Measurements from ENCODE around the gene GPBP1L1. TPM values are rescaled to one million over a fixed set of nuclear protein-coding genes. Genes with fewer than 3 reads are reported as not detected.
A peak's percentile ranks its signal among the peaks of the same experiment; 100 is the strongest.

GPBP1L1 gene
- total RNA-seq, 1 donor from 2014 or later = 80.7 TPM

- no peaks in the 10 kb centered on the region for H3K27me3 ChIP-seq (ENCODE audit: low read depth)
- peaks cover 48% of the 10 kb centered on the region for H3K4me1 ChIP-seq
- no peak overlapping the region for H3K4me3 ChIP-seq
- TF ChIP-seq, protein P1, sequence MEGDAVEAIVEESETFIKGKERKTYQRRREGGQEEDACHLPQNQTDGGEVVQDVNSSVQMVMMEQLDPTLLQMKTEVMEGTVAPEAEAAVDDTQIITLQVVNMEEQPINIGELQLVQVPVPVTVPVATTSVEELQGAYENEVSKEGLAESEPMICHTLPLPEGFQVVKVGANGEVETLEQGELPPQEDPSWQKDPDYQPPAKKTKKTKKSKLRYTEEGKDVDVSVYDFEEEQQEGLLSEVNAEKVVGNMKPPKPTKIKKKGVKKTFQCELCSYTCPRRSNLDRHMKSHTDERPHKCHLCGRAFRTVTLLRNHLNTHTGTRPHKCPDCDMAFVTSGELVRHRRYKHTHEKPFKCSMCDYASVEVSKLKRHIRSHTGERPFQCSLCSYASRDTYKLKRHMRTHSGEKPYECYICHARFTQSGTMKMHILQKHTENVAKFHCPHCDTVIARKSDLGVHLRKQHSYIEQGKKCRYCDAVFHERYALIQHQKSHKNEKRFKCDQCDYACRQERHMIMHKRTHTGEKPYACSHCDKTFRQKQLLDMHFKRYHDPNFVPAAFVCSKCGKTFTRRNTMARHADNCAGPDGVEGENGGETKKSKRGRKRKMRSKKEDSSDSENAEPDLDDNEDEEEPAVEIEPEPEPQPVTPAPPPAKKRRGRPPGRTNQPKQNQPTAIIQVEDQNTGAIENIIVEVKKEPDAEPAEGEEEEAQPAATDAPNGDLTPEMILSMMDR (IDR thresholded peaks at IDR 0.05; ENCODE audit: borderline replicate concordance) = no peak
- H3K9me3 ChIP-seq (replicated peaks) = no peaks in the 10 kb centered on the region
- intact Hi-C loops (cut with micrococcal nuclease) = no loop called here
- peak overlapping the region; percentile 60 for H3K27ac ChIP-seq (replicated peaks)
- peaks cover 53% of the 10 kb centered on the region for H3K36me3 ChIP-seq
- DNase-seq = no peak
Observed at GRCh38 chr1:45620588-45621500, 65.5 kb downstream of the GPBP1L1 start.

GRCh38 chr1:45619149-45619921 lies 67.0 kb downstream of the GPBP1L1 start:
- peak overlapping the region; percentile 60 for H3K27ac ChIP-seq (replicated peaks)
- H3K36me3 ChIP-seq = peaks cover 58% of the 10 kb centered on the region
- H3K27me3 ChIP-seq (ENCODE audit: low read depth) = no peaks in the 10 kb centered on the region
- no peak overlapping the region for H3K4me3 ChIP-seq
- TF ChIP-seq, protein P1 (IDR thresholded peaks at IDR 0.05; ENCODE audit: borderline replicate concordance) = no peak
- no peak for DNase-seq
- peaks cover 48% of the 10 kb centered on the region for H3K4me1 ChIP-seq
- no peaks in the 10 kb centered on the region for H3K9me3 ChIP-seq (replicated peaks)
- intact Hi-C loops (cut with micrococcal nuclease) = no loop called here

- Histone ChIP-seq H3K4me1 (peaks cover 39% of the 10 kb centered on the region), H3K36me3 (peaks cover 64% of the 10 kb centered on the region), H3K27me3 (ENCODE audit: low read depth) (no peaks in the 10 kb centered on the region), H3K4me3 (no peak overlapping the region), H3K9me3 (replicated peaks) (no peaks in the 10 kb centered on the region), H3K27ac (replicated peaks) (no peak overlapping the region)
- DNase-seq = no peak
- TF ChIP-seq, protein P1 (IDR thresholded peaks at IDR 0.05; ENCODE audit: borderline replicate concordance) = no peak
- intact Hi-C loops (cut with micrococcal nuclease) = no loop called here
Observed at GRCh38 chr1:45617618-45618017, 68.7 kb downstream of the GPBP1L1 start.

DNA sequence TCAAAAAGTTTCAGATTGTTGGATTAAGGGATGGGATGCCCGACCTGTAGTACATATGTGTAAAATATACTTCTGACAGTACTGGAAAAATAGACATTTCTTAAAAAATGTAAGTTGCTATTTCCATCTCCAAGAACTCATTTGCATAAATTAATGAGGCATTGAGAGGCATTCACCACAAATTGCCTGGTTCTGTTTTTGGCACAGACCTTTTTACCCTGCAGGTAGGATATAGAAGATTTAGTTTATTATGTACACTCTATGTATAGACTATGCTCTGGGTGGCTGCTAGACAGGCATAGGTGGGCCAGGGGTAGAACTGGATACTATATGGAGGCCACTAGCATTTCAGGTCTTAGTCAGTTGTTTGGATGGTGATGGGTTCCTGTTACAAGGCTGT lies 70.4 kb downstream of the GPBP1L1 start:
- Histone ChIP-seq H3K27ac (replicated peaks) (no peak overlapping the region), H3K36me3 (peaks cover 70% of the 10 kb centered on the region), H3K27me3 (ENCODE audit: low read depth) (no peaks in the 10 kb centered on the region), H3K4me3 (no peak overlapping the region), H3K9me3 (replicated peaks) (no peaks in the 10 kb centered on the region), H3K4me1 (peaks cover 21% of the 10 kb centered on the region)
- intact Hi-C loops (cut with micrococcal nuclease) = no loop called here
- TF ChIP-seq, protein P1 (IDR thresholded peaks at IDR 0.05; ENCODE audit: borderline replicate concordance) = no peak
- DNase-seq = no peak

GRCh38 chr1:45612941-45613579 lies 73.3 kb downstream of the GPBP1L1 start:
- no peaks in the 10 kb centered on the region for H3K9me3 ChIP-seq (replicated peaks)
- peaks cover 81% of the 10 kb centered on the region for H3K36me3 ChIP-seq
- intact Hi-C loops (cut with micrococcal nuclease) = no loop called here
- H3K4me1 ChIP-seq = peaks cover 5% of the 10 kb centered on the region
- no peak for DNase-seq
- H3K27ac ChIP-seq (replicated peaks) = no peak overlapping the region
- no peaks in the 10 kb centered on the region for H3K27me3 ChIP-seq (ENCODE audit: low read depth)
- TF ChIP-seq, protein P1 (IDR thresholded peaks at IDR 0.05; ENCODE audit: borderline replicate concordance) = no peak
- H3K4me3 ChIP-seq = no peak overlapping the region
